Astrocyte (in vitro differentiated cells and primary cell): Measurements from ENCODE around the gene ATXN7.

Experiments
- CTCF ChIP-seq: IDR thresholded peaks from 2 replicates; pipeline ENCODE4 v1.5.1; 2011; ENCODE audit warnings: low read depth, mild to moderate bottlenecking, inconsistent platforms, low read length, moderate library complexity; ENCODE audit not compliant: insufficient read depth
- EZH2 ChIP-seq: IDR thresholded peaks from 2 replicates; pipeline ENCODE4 v1.6.1; 2012; ENCODE audit warnings: mild to moderate bottlenecking, low read length, inconsistent platforms; ENCODE audit not compliant: insufficient read depth

GRCh38 chr3:63832395-63832794 is 31.3 kb upstream of the ATXN7 start:
- no peak for TF ChIP-seq CTCF
- no peak for TF ChIP-seq EZH2
